ENCODE measurements around the gene LRGUK. TPM values are rescaled to one million over a fixed set of nuclear protein-coding genes. Genes with fewer than 3 reads are reported as not detected.

The LRGUK gene
- polyA plus RNA-seq, 1 experiment = 0.07 TPM

- CTCF ChIA-PET = interaction anchor here (0.6 to 0.8 kb wide), 2 partner anchors 9 to 47 kb away, joined by 3 to 6 read pairs; no protein-coding TSS in a partner anchor
These were observed 60.8 kb downstream of the LRGUK start for GRCh38 chr7:134187893-134188292.

GRCh38 chr7:134188311-134188710 is 61.2 kb downstream of the LRGUK start:
- H3K27ac ChIP-seq (ENCODE audit: low read depth, low read length) = no peak overlapping the region
- H3K4me3 ChIP-seq (ENCODE audit: low read depth, low read length) = no peak overlapping the region
- ChIA-PET POLR2A (no interaction called here), CTCF (interaction anchor here (0.6 to 1.3 kb wide), 2 partner anchors 8 to 48 kb away, joined by 3 read pairs; no protein-coding TSS in a partner anchor)
- H3K27me3 ChIP-seq (ENCODE audit: control insufficient read depth, insufficient read depth, low read length) = no peaks in the 10 kb centered on the region
- TF ChIP-seq CTCF (IDR thresholded peaks at IDR 0.05; ENCODE audit: low read depth, low read length) = no peak
- no peak for DNase-seq (ENCODE audit: low read depth, low spot score)
- no peaks in the 10 kb centered on the region for H3K9me3 ChIP-seq (ENCODE audit: control insufficient read depth, insufficient read depth, low read length)

More at GRCh38 chr7:134187893-134188292, 60.8 kb downstream of the LRGUK start:
- Histone ChIP-seq H3K27ac (ENCODE audit: low read depth, low read length) (no peak overlapping the region), H3K9me3 (ENCODE audit: control insufficient read depth, insufficient read depth, low read length) (no peaks in the 10 kb centered on the region), H3K4me3 (ENCODE audit: low read depth, low read length) (no peak overlapping the region), H3K27me3 (ENCODE audit: control insufficient read depth, insufficient read depth, low read length) (no peaks in the 10 kb centered on the region)
- DNase-seq (ENCODE audit: low read depth, low spot score) = no peak
- POLR2A ChIA-PET = no interaction called here
- no peak for TF ChIP-seq CTCF (IDR thresholded peaks at IDR 0.05; ENCODE audit: low read depth, low read length)

GRCh38 chr7:134189559-134189958 is 62.4 kb downstream of the LRGUK start:
- CTCF ChIA-PET = interaction anchor here (1.3 kb wide), 1 partner anchor 49 kb away, joined by 3 read pairs; no protein-coding TSS in a partner anchor

GRCh38 chr7:134191876-134192275 is 64.7 kb downstream of the LRGUK start:
- ChIA-PET POLR2A (no interaction called here), CTCF (no interaction called here)
- Histone ChIP-seq H3K9me3 (ENCODE audit: control insufficient read depth, insufficient read depth, low read length) (no peaks in the 10 kb centered on the region), H3K27me3 (ENCODE audit: control insufficient read depth, insufficient read depth, low read length) (no peaks in the 10 kb centered on the region), H3K27ac (ENCODE audit: low read depth, low read length) (no peak overlapping the region), H3K4me3 (ENCODE audit: low read depth, low read length) (no peak overlapping the region)
- TF ChIP-seq CTCF (IDR thresholded peaks at IDR 0.05; ENCODE audit: low read depth, low read length) = no peak
- DNase-seq (ENCODE audit: low read depth, low spot score) = no peak

More at GRCh38 chr7:134189559-134189958, 62.4 kb downstream of the LRGUK start:
- no peaks in the 10 kb centered on the region for H3K9me3 ChIP-seq (ENCODE audit: control insufficient read depth, insufficient read depth, low read length)
- POLR2A ChIA-PET = no interaction called here
- H3K27ac ChIP-seq (ENCODE audit: low read depth, low read length) = no peak overlapping the region
- no peak overlapping the region for H3K4me3 ChIP-seq (ENCODE audit: low read depth, low read length)
- no peak for TF ChIP-seq CTCF (IDR thresholded peaks at IDR 0.05; ENCODE audit: low read depth, low read length)
- DNase-seq (ENCODE audit: low read depth, low spot score) = no peak
- no peaks in the 10 kb centered on the region for H3K27me3 ChIP-seq (ENCODE audit: control insufficient read depth, insufficient read depth, low read length)

GRCh38 chr7:134193240-134193639 is 66.1 kb downstream of the LRGUK start:
- POLR2A ChIA-PET = interaction anchor here (0.6 kb wide), 1 partner anchor 101 kb away, joined by 3 read pairs; no protein-coding TSS in a partner anchor
- no peak for DNase-seq (ENCODE audit: low read depth, low spot score)
- TF ChIP-seq CTCF (IDR thresholded peaks at IDR 0.05; ENCODE audit: low read depth, low read length) = no peak
- no peaks in the 10 kb centered on the region for H3K27me3 ChIP-seq (ENCODE audit: control insufficient read depth, insufficient read depth, low read length)
- H3K4me3 ChIP-seq (ENCODE audit: low read depth, low read length) = no peak overlapping the region
- CTCF ChIA-PET = no interaction called here
- H3K9me3 ChIP-seq (ENCODE audit: control insufficient read depth, insufficient read depth, low read length) = no peaks in the 10 kb centered on the region
- H3K27ac ChIP-seq (ENCODE audit: low read depth, low read length) = no peak overlapping the region

Measured in AG04450 (cell line).